SKM-1 (cell line): ENCODE data around the gene FZR1.

Source experiments
- DNase-seq: peaks from one replicate; lab custom pipeline; 2025; ENCODE audit not compliant: unreplicated experiment; lab: John Stamatoyannopoulos, UW

Gene FZR1

GRCh38 chr19:3505598-3506383 lies at the start of gene FZR1:
FZR1 (plus strand) TSS chr19:3506311; CDS start chr19:3522990, 16,679 bp downstream.
- DNase-seq: peak; percentile 94

- no peak for DNase-seq
Observed at GRCh38 chr19:3456925-3457527, 49.1 kb upstream of the FZR1 start.

GRCh38 chr19:3457528-3458228 lies 48.4 kb upstream of the FZR1 start:
- DNase-seq: no peak

GRCh38 chr19:3458229-3459088 lies 47.7 kb upstream of the FZR1 start:
- no peak for DNase-seq

- no peak for DNase-seq
Observed at GRCh38 chr19:3459089-3459881, 46.8 kb upstream of the FZR1 start.

GRCh38 chr19:3459965-3460582 lies 46.0 kb upstream of the FZR1 start:
- DNase-seq: no peak

- DNase-seq: no peak
Observed at GRCh38 chr19:3462991-3463713, 43.0 kb upstream of the FZR1 start.

GRCh38 chr19:3463714-3464586 lies 42.2 kb upstream of the FZR1 start:
- no peak for DNase-seq

GRCh38 chr19:3464587-3465235 lies 41.4 kb upstream of the FZR1 start:
- DNase-seq: no peak

GRCh38 chr19:3465552-3465951 lies 40.6 kb upstream of the FZR1 start:
- DNase-seq: no peak

GRCh38 chr19:3466635-3467034 lies 39.5 kb upstream of the FZR1 start:
- DNase-seq: no peak

GRCh38 chr19:3467437-3468198 lies 38.5 kb upstream of the FZR1 start:
- no peak for DNase-seq

GRCh38 chr19:3468211-3468610 lies 37.9 kb upstream of the FZR1 start:
- DNase-seq: no peak

- DNase-seq: no peak
Observed at GRCh38 chr19:3469638-3470499, 36.2 kb upstream of the FZR1 start.

- no peak for DNase-seq
Observed at GRCh38 chr19:3470500-3471128, 35.5 kb upstream of the FZR1 start.
